HG02885 (cell line): ENCODE results near the gene RRAS.

Experiments used
- ATAC-seq: cut with Tn5 transposase; IDR thresholded peaks from one replicate; pipeline ENCODE4 v1.9.1; 2021; ENCODE audit warnings: mild to moderate bottlenecking; ENCODE audit not compliant: unreplicated experiment, poor library complexity

The RRAS gene

DNA sequence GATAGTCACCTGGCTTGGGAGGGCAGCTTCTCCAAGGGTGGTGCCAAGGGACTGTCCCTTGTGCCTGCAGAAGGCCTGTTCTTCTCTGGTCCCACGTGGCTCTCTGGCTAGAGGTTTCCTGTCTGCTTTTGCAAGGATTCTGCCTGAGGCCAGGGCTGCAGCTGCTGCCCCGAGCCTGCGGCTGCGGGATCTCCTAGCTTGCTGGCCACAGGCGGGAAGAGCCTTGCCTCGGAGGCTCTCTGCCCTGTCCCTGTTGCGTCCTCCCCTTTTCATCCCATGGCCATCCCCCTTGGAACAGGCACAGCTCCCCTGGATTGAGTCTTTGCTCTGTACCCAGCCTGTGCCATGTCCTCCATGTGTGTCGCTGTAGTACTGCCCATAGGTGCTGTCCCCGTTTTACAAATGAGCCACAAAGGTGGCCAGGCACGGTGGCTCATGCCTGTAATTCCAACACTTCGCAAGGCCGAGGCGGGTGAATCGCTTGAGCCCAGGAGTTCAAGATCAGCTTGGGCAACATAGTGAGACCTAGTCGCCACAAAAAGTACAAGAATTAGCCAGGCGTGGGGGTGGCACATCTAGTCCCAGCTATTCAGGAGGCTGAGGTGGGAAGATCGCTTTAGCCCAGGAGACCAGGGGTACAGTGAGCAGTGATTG, 16.6 kb upstream of the RRAS start:
- ATAC-seq, result no peak

DNA sequence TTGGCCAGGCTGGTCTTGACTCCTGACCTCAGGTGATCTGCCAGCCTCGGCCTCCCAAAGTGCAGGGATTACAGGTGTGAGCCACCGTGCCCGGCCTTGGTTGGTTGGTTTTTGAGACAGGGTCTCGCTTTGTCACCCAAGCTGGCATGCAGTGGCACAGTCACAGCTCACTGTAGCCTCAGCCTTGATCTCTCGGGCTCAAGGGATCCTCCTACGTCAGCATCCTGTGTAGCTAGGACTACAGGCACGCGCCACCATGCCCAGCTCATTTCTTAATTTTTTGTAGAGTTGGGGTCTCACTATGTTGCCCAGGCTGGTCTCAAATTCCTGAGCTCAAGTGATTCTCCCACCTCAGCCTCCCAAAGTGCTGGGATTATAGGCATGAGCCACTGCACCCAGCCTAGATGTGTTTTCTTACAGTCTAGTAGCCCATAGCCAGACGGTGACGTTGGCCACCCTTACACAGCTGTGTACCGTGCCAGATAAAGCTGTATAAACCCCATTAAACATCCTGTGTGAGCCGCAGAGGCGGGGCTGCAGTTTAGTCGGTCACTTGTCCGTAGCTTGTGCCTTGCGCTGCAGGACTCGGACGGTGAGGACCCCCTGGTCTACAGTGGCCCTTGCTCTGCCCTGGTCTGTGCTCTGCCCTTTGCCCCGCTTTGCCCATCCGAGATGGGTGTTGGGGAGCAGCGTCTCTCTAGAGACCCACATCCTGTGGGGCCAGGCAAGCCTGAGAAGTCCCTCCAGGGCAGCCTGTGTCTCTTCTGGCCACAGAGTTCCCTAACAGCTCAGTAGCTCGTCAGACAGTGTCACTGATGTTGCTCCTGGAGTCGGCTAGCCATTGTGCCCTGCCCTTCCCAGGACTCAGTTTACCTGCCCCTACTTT, 15.9 kb upstream of the RRAS start:
- ATAC-seq, result no peak

DNA sequence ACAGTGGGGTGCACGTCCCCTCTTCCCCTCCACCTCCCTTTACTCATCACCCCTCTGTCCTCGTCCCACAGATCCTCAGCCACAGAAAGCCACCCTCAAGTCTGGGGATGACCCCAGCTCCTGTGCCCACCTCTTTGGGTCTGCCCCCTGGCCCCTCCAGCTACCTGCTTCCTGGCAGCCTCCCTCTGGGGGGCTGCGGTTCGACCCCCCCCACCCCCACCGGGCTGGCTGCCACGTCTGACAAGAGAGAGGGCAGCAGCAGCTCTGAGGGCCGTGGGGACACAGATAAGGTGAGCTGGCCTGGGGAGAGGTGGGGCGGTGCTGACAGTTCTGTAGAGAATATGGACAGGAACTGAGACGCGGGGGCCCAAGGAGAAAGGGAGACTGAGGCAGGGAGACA, 14.6 kb upstream of the RRAS start:
- no peak for ATAC-seq

DNA sequence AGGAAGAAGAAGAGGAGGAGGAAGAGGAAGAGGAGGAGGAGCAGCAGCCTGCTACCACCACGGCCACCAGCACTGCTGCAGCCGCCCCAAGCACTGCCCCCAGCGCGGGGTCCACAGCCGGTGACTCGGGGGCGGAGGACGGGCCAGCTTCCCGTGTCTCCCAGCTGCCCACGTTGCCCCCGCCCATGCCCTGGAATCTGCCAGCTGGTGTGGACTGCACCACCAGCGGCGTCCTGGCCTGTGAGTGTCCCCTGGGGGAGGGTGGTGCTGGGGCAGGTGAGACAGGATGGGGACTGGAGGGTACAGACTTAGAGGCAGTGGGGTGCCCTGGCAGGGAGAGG, 13.5 kb upstream of the RRAS start:
- no peak for ATAC-seq

DNA sequence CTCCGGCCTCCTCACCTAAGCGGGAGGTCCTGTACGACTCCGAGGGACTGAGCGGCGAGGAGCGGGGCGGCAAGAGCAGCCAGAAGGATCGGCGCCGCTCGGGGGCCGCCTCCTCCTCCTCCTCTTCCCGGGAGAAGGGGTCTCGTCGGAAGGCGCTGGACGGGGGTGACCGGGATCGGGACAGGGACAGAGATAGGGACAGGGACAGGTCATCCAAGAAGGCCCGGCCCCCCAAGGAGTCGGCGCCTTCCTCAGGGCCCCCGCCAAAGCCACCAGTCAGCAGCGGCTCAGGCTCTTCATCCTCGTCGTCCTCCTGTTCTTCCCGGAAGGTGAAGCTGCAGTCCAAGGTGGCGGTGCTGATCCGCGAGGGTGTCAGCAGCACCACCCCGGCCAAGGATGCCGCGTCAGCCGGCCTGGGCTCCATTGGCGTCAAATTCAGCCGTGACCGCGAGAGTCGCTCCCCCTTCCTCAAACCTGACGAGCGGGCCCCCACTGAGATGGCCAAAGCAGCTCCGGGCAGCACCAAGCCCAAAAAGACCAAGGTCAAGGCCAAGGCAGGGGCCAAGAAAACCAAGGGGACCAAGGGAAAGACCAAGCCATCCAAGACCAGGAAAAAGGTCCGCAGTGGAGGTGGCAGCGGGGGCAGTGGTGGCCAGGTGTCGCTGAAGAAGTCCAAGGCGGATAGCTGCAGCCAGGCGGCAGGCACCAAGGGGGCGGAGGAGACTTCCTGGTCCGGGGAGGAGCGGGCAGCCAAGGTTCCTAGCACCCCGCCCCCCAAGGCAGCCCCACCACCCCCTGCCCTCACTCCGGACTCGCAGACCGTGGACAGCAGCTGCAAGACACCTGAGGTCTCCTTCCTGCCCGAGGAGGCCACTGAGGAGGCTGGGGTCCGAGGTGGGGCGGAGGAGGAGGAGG, 12.9 kb upstream of the RRAS start:
- ATAC-seq, result no peak

DNA sequence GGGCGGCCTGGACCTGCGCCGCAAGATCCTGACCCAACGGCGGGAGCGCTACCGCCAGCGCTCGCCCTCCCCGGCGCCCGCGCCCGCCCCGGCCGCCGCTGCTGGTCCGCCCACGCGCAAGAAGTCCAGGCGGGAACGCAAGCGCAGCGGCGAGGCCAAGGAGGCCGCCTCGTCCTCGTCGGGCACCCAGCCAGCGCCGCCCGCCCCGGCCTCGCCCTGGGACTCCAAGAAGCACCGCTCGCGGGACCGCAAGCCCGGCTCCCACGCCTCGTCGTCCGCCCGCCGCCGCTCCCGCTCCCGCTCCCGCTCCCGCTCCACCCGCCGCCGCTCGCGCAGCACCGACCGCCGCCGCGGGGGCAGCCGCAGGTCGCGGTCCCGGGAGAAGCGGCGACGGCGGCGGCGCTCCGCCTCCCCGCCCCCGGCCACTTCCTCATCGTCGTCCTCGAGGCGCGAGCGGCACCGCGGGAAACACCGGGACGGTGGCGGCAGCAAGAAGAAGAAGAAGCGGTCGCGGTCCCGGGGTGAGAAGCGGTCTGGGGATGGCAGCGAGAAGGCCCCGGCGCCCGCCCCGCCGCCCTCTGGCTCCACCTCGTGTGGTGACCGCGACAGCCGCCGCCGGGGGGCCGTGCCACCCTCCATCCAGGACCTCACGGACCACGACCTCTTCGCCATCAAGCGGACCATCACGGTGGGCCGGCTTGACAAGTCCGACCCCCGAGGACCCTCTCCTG, 12.0 kb upstream of the RRAS start:
- no peak for ATAC-seq

DNA sequence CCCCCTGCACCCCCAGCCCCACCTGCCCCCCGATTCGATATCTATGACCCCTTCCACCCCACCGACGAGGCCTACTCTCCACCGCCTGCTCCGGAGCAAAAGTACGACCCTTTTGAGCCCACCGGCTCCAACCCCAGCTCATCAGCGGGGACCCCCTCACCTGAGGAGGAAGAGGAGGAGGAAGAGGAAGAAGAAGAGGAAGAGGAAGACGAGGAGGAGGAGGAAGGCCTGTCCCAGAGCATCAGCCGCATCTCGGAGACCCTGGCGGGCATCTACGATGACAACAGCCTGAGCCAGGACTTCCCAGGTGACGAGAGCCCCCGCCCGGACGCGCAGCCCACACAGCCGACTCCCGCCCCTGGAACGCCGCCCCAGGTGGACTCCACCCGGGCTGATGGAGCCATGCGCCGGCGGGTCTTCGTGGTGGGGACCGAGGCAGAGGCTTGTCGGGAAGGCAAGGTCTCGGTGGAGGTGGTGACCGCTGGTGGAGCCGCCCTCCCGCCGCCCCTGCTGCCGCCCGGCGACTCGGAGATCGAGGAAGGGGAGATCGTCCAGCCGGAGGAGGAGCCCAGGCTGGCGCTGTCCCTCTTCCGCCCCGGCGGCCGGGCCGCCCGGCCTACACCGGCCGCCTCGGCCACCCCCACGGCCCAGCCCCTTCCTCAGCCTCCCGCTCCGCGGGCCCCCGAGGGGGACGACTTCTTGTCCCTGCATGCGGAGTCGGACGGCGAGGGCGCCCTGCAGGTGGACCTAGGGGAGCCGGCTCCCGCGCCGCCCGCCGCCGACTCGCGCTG, 11.3 kb upstream of the RRAS start:
- ATAC-seq, result no peak

DNA sequence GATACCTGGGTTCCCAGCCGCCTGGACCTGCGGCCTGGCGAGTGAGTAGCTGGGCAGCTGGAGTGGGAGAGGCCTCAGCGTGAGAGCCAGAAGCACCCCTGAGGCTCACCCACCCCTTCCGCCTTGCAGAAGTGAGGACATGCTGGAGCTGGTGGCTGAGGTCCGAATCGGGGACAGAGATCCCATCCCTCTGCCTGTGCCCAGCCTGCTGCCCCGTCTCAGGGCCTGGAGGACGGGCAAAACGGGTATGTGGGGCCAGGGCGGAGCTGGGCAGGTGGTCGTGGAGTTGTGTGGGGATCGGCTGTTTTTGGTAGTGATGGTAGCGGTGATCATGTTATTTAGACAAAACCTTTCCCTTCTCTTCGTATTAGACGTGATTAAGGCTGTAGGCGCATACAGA, 6.6 kb upstream of the RRAS start:
- ATAC-seq, result no peak

DNA sequence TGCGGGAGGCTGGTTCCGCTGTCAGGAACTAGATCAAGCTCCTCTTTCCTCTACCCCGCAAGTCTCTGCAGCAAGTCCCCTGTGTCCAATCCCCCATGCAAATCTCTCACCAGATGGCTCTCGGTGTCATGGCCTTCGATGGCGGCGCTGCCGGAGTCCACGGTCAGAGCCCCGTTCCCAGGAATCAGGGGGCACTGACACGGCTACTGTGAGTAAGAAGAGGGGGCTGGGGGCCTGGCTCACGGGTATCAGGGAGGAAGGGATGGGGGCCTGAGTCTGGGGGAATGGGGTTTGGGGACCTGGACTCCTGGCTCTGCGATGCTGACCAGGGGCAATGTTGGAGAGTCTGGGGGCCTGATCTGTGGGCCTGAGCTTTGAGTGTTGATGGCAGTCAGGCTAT, 6.1 kb upstream of the RRAS start:
- no peak for ATAC-seq

DNA sequence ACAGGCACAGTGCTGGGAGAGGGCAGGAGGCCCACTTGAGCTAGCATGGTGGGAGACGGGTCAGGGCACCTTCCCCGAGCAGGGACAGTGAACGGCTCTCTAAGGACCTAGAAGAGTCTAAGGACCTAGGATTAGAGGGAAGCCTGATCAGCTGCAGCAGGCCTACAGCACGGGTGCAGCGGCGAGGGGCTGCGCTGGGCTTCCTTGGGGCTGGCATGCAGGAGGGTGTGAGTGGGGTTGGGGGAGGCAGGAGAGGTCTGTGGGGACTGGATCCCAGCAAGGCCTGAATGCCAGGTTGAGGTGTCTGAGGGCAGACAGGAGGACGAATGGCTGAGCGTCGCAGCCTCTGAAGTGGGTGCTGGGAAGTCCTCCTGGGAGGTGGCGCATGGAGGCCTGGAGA, 5.6 kb upstream of the RRAS start:
- ATAC-seq, result no peak

DNA sequence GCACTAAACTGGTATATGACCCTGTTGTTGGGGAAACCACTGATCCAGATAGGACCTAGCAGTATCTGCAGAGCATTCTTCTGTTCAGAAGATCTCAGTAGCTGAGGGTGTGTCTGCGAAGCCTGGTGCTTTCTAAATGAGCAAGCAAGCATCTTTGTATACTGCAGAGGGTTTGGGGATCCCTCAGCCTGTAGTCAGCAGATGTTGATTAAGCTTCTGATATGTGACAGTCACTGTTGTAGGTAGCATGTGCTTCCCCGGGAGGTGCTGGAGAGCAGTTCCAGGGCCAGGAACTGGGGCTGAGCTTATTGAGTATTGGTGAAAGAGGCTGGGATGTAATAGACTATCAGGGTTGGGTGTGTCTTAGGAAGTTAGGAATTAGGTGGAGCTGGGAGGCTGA, 3.5 kb upstream of the RRAS start:
- no peak for ATAC-seq

DNA sequence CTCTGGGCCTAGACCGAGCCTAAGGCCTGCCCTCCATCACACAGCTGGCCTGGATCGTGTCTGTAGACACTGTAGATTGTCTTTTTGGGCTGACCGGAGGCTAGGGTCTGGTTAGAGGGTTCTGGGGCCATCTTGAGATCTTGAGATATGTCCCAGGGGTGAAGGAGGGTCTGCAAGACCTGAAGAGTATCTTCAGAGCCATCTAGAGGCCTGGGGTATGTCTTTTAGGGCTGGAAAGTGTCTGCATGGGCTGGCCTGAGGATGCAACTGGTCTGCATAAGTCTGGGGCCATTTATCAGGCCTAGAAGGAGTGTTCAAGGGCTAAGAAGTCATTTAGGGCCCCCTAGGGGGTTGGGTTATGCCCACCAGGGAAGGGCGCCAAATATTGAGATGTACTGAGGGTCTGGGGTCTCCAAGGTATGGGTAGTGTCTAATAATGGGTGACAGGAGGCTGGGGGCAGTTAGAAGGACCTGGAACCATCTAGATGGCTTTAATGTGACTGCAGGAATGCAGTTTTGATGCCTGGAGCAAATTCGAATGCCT, 2.6 kb upstream of the RRAS start:
- ATAC-seq, result no peak

DNA sequence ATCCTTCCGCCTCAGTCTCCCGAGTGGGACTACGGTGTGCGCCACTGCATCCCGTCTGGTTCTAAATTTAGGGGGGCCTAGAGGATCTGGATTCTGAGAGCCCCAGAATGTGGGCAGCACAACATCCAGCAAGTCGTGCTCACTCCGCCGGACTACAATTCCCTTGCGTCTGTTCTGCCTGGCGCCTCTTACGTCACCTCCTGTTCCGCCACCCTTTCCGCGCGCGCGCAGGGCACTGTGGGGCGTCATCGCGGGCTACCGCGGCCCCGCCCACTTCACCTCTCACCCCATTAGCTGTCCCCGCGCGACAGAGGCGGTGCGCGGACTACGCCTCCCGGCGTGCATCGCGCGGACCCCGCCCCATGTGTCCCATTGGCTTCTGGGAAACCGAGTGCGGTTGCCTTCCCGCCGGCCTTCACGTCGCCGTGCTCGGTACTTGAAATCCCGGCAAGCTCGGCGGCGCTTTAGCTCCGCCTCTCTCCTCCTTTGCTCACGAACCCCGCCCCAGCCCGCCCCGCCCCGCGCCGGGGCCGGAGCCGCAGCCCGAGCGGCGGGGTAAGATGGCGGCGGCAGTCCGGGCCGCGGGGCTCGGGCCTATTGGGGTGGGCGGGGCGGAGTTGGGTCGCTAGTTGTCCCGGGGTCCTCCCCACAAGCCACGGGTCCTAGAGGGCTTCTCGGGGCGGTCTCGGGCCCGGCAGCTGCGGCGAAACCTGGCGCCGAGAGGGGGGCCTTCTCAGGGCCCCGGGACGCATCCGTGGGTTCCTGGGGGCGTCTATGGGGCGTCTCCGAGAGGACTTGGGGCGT, 1.9 kb upstream of the RRAS start, which contains the start of gene SCAF1:
Gene SCAF1 (plus strand): TSS at position 522 of the 804 bp plus-strand sequence. CDS start 2,818 bp downstream, outside the sequence.
- ATAC-seq, result peak; percentile 62

DNA sequence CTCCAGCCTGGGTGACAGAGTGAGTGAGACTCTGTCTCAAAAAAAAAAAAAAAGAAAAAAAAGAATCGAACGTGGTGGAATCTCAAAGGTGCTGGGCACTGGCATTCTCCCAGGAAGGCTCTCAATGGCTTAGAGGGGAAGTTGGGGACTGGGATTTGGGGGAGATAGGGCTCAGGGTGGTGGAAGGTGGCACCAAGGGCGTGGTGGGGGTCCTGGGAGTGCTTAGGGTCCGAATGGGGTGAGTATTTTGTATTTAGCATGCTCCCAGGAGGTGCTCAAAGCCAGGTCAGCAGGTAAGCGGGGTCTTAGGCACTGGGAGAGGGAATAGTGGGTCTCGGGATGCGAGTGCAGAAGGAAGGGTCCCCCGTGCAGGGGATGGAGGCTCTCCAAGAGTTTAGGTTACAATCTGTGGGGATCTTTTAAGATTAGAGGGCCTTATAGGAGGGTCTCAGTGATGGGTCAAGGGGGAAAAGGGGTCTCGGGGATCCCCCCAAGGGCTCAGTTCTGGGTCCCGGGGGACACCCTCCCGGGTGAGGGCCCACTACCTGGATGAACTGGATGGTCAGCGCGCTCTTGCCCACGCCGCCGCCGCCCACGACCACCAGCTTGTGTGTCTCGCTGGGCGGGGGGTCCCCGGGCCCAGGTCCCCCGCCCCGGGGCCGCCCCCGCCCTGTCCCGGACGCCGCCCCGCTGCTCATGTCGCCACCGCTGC, 386 bp downstream of the RRAS start:
- ATAC-seq, result no peak

DNA sequence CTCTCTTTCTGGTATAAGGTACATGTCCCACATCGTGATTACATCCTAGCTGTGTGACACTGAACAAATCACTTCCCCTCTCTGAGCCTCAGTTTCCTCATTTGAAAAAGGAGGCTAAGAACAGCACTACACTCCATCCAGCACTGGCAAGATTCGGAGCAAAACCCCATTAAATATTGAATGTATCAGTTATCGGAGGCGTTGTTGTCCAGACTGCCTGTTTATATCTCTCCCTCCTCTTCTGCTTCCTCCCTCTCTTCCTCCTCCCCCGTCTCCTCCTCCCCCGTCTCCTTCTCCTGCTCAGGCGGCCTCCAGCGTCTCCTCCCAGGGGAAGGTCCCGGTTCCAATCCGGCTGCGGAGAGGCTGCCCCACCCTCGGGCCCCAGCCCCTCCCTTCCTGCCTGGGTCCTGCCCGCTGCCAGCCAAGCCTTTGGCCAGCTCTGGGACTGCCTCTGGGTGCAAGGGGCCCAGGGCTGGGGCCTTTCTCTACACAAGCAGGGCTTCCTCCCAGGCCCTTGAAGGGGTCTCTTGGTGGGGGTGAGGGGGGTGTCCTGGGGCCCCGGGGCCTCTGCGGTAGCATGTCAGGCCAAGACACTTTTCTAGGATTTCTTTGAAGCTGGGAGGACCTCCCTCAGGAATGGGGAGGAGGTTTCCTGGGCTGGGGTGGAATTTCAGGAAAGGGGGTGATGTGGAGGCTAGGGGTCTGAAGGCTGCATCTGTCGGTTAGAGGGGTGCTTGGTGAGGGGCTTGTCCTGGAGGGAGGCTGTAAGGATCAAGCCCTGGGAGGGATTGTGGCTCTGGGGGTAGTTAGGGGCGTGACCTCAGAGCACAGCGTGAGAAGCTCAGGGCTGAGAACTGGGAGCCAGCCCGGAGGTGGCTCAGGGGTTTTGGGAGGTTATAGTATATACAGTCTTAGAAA, 1.9 kb downstream of the RRAS start:
- no peak for ATAC-seq

DNA sequence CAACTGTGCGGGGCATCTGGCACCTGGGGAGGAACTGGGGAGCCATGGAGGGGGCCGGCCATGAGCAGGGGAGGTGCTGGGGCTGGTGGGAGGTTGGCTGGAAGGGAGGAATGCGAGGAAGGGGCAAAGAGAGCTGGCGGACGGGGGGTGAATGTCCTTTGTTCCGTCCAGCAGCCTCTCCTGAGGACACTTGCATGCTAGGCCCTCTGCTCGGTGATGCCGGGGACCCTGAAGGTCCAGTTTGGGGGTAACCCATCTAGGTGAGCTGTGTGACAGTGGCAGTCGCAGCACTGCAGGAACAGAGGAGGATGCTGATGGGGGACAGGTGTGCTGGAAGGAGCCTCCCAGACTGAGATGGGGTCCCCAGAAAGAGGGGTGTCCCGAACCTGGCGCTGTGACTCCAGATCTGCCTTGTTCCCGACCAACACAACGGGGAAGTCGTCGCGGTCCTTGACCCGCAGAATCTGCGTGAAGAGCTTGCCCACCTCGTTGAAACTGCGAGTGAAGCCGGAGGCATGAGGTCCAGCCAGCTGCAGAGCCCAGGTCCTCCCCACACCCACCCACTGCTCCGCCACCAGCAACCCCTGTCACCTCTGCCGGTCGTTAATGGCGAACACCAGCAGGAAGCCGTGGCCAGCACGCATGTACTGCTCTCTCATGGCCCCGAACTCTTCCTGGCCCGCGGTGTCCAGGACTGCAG, 3.6 kb downstream of the RRAS start:
- no peak for ATAC-seq
